HUDEP-2 (cell line): ENCODE measurements around the gene LMF1.

Source experiments
- DNase-seq, 76 experiments: peaks; one replicate each; lab custom pipeline; 2025; ENCODE audit not compliant: unreplicated experiment in 76 of 76; lab: John Stamatoyannopoulos, UW

The LMF1 gene

DNA sequence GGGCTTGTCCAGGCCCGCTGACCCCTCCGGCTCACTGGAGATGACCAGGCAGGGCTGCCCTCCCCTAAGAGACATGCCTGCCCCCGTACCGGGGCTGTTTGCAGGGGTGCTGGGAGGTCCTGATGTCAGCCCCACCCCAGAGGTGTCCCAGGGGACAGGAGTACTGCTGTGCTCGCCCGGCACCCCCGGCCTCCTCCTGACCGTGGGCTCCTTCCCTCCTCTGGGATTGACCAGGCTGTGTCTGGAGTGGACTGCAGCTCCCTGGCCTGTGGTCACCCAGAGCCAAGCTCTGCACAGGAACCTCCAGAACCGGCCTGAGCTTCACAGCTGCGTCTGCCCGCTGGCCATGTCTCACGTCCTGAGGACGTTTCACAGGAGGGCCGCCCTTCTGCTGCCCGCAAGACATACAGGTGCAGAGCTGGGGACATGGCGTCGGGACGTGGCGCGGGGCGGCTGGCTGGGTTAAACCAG lies 53.2 kb downstream of the LMF1 start:
- DNase-seq = no peak

DNA sequence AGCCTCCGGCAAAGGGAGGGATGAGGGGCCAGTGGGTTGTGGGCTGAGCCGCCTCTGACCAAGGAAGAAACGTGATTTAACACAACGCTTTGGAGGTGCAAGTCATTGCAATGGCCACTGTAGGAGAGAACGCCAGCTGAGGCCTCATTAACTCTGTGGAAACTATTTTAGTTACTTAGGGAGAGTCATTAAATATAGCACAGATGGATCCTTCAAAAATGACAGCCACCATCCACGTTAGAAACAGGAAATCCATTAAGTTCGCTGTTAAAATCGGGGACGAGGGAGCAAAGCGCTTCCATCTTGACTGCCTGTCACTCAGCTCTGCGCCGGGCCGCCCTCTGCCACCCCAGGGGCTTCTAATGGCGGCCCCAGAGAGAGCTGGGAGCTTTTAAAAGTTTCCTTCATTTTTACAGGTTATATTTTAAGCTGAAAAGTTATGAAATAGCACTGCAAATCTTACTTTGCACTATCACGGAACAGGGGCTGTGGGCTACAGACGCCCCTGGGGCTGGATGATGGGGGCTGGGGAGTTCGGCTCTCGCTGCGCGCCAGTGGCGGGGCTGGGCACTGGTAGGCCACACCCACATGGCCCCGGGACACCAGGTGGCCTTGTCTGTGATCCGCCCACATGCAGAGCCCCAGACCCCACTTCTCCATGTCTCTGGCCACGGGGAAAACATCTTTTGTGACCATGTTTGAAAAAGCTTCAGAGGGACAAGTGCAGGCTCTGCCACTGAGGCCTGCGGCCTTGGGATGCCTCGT lies 54.6 kb downstream of the LMF1 start:
- DNase-seq = no peak

- no peak for DNase-seq
Measured at GRCh38 chr16:915546-915945, 55.2 kb downstream of the LMF1 start.

DNA sequence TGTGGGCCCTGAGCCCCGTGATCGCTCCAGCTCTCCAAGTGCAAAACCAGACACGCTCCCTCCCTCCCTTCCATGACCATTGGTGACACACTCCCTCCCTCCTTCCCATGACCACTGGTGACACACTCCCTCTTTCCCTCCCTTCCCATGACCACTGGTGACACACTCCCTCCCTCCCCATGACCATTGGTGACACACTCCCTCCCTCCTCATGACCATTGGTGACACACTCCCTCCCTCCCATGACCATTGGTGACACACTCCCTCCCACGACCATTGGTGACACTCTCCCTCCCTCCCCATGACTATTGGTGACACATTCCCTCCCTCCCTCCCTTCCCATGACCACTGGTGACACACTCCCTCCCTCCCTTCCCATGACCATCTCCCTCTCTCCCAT lies 56.3 kb downstream of the LMF1 start:
- DNase-seq = no peak

GRCh38 chr16:913817-914439 lies 56.9 kb downstream of the LMF1 start:
- DNase-seq = no peak

- DNase-seq = no peak
Measured at GRCh38 chr16:912684-913613, 57.8 kb downstream of the LMF1 start.

- DNase-seq = no peak
Measured at GRCh38 chr16:912322-912683, 58.5 kb downstream of the LMF1 start.

DNA sequence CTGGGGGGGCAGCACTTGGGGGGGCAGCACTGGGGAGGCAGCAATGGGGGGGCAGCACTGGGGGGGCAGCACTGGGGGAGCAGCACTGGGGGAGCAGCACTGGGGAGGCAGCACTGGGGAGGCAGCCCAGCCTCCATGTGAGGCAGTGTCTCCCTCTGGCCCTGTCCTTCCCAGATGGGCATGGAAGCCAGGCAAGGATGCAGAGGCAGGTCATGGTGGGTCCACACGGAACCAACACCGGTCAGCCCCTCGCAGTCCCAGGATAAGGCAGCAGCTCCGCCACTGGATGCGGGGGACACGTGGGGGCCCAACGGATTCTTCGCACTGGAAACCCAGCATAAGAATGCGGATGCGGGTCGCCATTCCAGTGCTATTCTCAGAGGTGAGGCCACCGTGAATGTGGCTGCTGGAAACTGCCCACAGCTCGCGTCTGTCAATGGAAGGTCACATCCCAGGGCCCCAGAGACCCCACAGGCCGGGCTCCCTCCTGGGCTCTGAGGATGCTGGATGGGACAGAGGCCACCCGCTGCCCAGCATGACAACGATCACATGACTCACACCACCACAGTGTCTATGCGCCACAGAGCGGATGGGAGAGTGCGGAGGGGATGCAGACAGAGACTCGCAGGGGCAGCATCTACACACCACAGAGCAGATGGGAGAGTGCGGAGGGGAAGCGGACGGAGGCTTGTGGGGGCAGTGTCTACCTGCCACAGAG lies 59.0 kb downstream of the LMF1 start:
- DNase-seq = no peak

DNA sequence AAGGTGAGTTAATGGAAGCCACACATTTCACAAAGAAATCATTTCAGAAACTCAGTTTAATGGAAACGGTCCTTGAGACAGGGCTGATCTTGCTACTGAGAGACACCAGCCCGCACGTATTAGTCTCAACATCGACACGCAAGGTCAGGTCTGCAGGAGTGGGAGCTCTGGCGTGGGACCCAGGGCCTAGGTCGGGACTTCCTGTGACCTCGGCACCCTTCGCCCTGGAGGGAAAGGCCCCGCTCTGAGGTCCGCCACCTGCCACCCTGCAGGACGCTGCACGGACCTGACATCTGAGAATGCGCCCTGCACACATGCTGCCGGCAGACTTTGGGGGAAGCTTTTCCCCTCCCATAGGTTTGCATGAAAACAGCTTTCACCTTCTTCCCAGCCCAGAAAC lies 59.7 kb downstream of the LMF1 start:
- no peak for DNase-seq

DNA sequence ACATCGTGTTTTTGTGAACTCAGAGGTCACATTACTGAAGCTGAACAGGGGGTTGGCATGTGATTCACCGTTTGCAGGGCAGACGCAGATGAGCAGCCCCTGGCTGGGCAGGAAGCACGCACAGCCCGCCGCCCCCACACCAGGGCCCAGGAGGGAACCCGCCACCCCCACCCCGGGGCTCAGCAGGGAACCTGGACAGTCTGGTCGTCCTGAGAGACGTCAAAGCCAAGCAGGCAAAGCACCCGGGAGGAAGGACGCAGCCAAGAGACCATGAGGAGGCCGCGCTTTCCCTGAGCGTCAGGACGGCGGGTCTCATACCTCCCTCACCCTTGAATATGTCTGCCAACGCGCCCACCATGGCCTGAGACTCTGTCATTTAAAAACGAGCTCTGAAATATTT lies 60.6 kb downstream of the LMF1 start:
- DNase-seq = no peak

GRCh38 chr16:909281-910000 lies 61.3 kb downstream of the LMF1 start:
- DNase-seq = no peak

- DNase-seq = no peak
Measured at GRCh38 chr16:908526-909155, 62.1 kb downstream of the LMF1 start.

GRCh38 chr16:907842-908241 lies 62.9 kb downstream of the LMF1 start:
- DNase-seq = no peak

GRCh38 chr16:907361-907760 lies 63.4 kb downstream of the LMF1 start:
- DNase-seq = no peak

GRCh38 chr16:906296-906695 lies 64.5 kb downstream of the LMF1 start:
- DNase-seq = no peak

GRCh38 chr16:901715-902601 lies 68.8 kb downstream of the LMF1 start:
- DNase-seq = no peak

GRCh38 chr16:901149-901548 lies 69.6 kb downstream of the LMF1 start:
- no peak for DNase-seq

DNA sequence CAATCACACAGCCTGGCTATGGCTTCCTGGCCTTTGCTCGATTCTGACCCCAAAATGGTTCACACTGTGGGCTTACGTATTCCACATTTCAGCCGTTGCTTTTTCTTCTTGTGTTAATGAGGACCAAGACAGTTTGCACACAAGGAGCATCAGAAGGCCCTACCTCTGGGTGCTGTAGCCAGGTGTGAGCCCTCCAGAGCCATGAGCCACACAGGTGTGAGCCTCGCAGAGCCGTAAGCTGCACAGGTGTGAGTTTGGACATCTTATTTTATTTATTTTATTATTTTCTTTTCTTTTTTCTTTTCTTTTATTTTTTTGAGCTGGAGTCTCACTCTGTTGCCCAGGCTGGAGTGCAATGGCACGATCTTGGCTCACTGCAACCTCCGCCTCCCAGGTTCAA lies 70.6 kb downstream of the LMF1 start:
- DNase-seq = no peak

GRCh38 chr16:899683-900060 lies 71.1 kb downstream of the LMF1 start:
- no peak for DNase-seq
